Upper lobe of left lung (tissue), 4 donors: ENCODE measurements around the gene GALK2.

Source experiments
- POLR2A ChIP-seq, 4 donors: fragments of 450-650 bp; IDR thresholded peaks; one replicate each; pipeline ENCODE4 v1.5.1; 2016 to 2017; ENCODE audit warnings: antibody characterized with exemption in 4 of 4, mild to moderate bottlenecking in 2 of 4
- POLR2AphosphoS5 ChIP-seq, 2 donors: sonication (generic); formaldehyde crosslinking; IDR thresholded peaks; one replicate each; pipeline ENCODE4 v1.5.1; 2017; ENCODE audit warnings: antibody characterized with exemption in 2 of 2
- TF ChIP-seq, protein P1 (sequence below), 6 experiments: fragments of 450-650 bp in 4 of 6; fragments of 200-600 bp in 2 of 6; sonication (generic) in 2 of 6; IDR thresholded peaks; one replicate each; pipeline ENCODE4 v1.5.1; 2016 to 2019; ENCODE audit warnings: antibody characterized with exemption in 6 of 6

DNA sequence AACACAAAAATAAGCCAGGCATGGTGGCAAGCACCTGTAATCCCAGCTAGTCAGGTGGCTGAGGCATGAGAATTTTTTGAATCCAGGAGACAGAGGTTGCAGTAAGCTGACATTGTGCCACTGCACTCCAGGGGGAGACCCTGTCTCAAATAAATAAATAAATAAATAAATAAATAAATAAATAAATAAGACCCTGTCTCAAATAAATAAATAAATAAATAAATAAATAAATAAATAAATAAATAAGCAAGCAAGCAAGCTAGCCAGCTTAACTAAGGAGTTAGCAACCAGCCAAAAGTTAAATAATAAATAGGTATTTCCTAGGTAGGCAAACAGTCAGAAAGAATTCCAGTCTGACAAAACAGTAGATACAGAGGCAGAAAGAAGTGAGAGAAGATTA lies 123.9 kb downstream of the GALK2 start:
- TF ChIP-seq, protein P1, sequence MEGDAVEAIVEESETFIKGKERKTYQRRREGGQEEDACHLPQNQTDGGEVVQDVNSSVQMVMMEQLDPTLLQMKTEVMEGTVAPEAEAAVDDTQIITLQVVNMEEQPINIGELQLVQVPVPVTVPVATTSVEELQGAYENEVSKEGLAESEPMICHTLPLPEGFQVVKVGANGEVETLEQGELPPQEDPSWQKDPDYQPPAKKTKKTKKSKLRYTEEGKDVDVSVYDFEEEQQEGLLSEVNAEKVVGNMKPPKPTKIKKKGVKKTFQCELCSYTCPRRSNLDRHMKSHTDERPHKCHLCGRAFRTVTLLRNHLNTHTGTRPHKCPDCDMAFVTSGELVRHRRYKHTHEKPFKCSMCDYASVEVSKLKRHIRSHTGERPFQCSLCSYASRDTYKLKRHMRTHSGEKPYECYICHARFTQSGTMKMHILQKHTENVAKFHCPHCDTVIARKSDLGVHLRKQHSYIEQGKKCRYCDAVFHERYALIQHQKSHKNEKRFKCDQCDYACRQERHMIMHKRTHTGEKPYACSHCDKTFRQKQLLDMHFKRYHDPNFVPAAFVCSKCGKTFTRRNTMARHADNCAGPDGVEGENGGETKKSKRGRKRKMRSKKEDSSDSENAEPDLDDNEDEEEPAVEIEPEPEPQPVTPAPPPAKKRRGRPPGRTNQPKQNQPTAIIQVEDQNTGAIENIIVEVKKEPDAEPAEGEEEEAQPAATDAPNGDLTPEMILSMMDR (IDR thresholded peaks at IDR 0.05): no peak
- no peak for TF ChIP-seq POLR2AphosphoS5 (IDR thresholded peaks at IDR 0.05)
- no peak for TF ChIP-seq POLR2A (IDR thresholded peaks at IDR 0.05)
